C4-2B (cell line): ENCODE results near the gene MEF2D.

ENCODE experiments used
- H3K27ac ChIP-seq: fragments of 450-650 bp; 2 replicates; pipeline ENCODE4 v1.5.1; 2017
- ZFX ChIP-seq: fragments of 450-650 bp; IDR thresholded peaks from 2 replicates; pipeline ENCODE4 v1.6.1; 2017
- TF ChIP-seq, protein P1 (sequence below): fragments of 450-650 bp; conservative IDR thresholded peaks from 2 replicates; pipeline ENCODE4 v1.5.1; 2017; ENCODE audit warnings: mild to moderate bottlenecking

MEF2D gene

DNA sequence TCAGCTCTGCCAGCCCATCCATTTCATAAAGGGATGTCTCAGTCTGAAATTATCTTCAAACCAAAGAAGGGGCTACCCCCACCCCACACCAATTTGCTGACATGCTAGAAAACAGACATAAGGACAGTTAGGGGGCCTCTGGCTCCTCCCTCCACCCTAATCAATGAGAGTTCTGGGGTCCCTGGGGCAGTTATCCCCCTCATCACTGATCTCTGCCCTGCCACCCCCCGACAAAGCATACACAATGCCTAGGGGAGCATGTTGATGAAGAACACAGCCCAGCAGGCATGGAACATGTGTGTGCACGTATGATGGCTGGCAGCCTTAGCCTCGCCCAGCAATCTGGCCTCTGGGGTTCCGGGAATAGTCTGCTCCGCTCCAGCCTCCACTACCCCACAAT, 72.6 kb downstream of the MEF2D start:
- H3K27ac ChIP-seq, result no peak overlapping the region
- no peak for TF ChIP-seq ZFX
- TF ChIP-seq, protein P1, sequence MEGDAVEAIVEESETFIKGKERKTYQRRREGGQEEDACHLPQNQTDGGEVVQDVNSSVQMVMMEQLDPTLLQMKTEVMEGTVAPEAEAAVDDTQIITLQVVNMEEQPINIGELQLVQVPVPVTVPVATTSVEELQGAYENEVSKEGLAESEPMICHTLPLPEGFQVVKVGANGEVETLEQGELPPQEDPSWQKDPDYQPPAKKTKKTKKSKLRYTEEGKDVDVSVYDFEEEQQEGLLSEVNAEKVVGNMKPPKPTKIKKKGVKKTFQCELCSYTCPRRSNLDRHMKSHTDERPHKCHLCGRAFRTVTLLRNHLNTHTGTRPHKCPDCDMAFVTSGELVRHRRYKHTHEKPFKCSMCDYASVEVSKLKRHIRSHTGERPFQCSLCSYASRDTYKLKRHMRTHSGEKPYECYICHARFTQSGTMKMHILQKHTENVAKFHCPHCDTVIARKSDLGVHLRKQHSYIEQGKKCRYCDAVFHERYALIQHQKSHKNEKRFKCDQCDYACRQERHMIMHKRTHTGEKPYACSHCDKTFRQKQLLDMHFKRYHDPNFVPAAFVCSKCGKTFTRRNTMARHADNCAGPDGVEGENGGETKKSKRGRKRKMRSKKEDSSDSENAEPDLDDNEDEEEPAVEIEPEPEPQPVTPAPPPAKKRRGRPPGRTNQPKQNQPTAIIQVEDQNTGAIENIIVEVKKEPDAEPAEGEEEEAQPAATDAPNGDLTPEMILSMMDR, result no peak

DNA sequence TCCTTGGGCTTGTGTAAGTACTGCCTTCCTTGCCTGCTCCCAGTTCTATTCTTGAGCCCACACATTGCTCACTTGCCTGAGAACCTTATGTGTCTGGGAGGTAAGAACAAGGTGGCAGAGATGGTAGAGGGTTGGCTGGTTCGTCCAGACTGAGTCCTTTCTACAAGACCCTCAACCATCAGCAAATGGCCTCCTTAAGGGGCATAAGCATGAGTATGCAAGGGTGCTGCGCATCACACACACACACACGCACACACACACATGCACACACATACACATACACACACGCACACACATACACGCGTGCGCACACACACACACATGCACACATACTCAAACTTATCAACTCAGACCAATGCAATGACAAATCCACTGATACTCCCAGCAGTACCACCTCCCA, 74.6 kb downstream of the MEF2D start:
- H3K27ac ChIP-seq, result no peak overlapping the region
- TF ChIP-seq, protein P1, result no peak
- TF ChIP-seq ZFX, result no peak

DNA sequence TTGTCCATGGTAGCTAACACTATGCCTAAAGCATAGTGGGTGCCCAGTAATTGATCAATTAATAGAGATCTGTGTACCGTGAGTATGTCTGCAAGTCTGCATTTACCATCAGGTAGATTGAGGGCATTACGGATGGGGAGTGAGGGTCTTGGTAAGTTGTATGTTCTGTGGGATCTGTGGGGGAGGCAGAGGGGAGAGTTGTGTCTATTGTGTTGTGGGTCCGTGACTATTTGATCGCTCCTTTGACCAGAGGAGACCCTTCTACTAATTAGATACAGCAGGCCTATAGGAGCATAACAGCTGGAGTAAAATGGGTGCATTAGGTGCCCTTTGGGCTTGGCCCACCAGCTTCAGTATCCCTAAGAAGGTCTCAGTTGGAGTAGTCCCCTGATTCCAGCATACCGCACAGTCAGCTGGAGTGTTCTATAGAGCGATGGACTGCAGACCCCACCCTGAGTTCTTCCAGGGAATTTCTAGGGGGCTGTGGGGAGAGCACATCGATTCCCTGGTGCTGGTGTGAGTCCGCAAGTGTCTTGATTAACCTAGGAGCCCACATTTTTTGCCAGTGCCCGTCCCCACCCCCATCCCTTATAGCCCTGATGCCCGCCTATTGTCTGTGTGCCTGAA, 75.7 kb downstream of the MEF2D start:
- TF ChIP-seq, protein P1, result no peak
- TF ChIP-seq ZFX, result no peak
- no peak overlapping the region for H3K27ac ChIP-seq

DNA sequence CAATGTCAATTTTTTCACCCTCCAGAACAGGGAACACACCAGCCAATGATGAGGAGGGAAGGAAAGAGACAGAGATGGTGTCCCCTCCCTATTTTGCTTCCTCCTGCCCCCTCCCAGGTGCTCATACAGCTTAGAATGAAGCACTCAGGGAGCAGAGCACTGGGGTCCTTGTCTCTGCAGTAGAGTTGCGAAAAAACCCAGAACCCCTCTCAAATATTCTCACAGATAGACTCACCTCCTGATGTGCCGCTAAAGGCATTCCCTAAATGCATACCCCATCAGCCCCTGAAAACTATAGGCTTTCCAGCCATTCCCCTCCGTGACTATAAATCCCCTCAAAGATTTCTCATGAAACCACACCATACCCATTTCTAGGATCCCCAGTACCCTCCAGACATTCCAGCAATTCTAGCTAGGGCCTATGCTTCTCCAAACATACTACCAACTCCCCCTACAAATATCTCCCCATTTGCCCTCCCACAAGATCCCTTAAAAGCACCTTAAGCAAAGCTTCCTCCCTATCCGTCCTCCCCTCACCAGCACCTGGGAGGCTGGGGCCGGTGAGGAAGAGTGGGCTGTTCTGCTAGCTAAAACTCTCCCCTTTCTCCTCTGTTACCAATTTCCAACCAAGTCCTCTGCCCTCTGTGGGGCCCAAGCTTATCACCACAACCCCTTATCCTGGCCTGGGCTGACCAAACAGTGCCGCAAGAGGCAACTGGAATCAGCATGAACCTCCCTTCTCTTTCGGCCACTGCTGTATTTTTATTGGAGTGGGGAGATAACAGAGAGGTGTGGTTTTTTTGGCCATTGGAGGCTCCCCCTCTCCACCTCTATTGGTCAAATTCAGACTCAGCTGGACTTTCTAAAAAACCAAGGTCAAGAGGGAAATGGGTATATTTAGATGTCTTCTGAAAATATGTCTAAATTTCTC, 76.9 kb downstream of the MEF2D start:
- no peak for TF ChIP-seq ZFX
- TF ChIP-seq, protein P1, result no peak

DNA sequence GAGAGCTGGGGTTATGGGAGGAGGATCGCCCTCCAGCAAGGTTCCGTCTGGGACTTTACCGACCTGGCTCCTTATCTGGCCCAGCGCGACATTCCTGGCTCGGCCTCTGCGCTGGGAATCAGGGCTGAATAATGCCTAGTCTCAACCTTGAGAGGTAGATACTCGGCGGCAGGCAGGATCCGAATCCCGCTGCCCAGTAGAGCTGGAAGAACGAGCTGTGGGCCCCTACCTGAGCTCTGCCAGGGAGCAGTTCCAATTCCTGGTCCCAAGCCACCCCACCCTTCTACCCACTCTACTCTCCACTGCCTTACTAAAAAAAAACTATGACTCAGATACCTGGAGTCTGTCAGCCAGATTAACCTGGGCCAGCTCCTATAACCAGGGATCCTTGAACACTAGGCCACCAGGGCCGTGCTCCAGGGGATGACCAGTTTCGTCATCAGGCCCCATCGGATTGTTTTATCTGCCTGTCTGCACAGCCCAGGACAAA, 77.9 kb downstream of the MEF2D start:
- no peak overlapping the region for H3K27ac ChIP-seq
- TF ChIP-seq, protein P1, result no peak
- no peak for TF ChIP-seq ZFX

More for the DNA sequence above, 76.9 kb downstream of the MEF2D start:
- H3K27ac ChIP-seq, result no peak overlapping the region

DNA sequence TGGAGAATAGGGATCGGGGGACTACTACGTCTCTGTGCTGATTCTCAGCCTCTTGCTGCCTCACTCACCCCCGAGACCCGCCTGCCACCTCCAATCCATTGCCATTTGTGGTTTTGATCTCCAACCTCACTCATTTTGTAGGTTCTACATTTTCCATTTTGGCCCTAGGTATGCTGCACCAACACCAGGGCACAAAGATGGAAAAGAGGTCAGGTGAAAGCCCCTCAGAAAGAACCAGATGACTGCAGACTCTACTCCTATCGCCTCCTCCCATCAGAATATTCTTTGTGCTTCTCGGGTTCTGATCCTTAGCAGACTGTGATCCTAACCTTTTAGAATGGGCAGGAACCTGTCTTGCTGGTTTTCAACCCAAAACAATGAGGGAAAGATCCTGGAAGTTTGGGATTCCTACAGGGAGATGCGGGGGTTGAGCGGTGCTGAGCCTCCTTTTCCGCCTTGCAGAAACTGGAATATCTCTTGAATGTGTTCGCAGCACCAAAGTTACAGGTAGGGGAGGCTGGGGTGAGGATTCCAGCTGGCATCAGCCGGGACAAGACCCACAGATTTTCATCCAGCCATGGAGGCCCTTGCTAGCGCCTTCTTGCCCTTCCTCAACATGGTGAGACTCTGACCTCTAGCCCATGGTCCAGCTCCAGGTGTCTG, 78.5 kb downstream of the MEF2D start:
- peak overlapping the region; percentile 53 for H3K27ac ChIP-seq
- TF ChIP-seq, protein P1, result no peak
- no peak for TF ChIP-seq ZFX
